ENCODE data around the gene EPB42. TPM values are rescaled to one million over a fixed set of nuclear protein-coding genes. Genes with fewer than 3 reads are reported as not detected.

EPB42 gene
- total and polyA plus RNA-seq, 2 donors from 2014 or later: not detected

GRCh38 chr15:43151688-43152087 is 69.1 kb downstream of the EPB42 start:
- Histone ChIP-seq H3K4me3 (ENCODE audit: low read length in 3 of 3) (no peak overlapping the region), H3K9ac (ENCODE audit: low read length in 3 of 3) (no peak overlapping the region), H3K9me3 (ENCODE audit: control insufficient read depth in 2 of 3, insufficient read depth in 1 of 3, low read length in 3 of 3) (no peaks in the 10 kb centered on the region), H3K36me3 (ENCODE audit: control insufficient read depth in 2 of 3, insufficient read depth in 3 of 3, low read length in 3 of 3) (peaks cover 2 to 32% (median 12%) of the 10 kb centered on the region in 3 donors), H3K27me3 (ENCODE audit: control insufficient read depth, insufficient read depth, low read length) (no peaks in the 10 kb centered on the region), H3K4me1 (ENCODE audit: control insufficient read depth in 2 of 3, insufficient read depth in 2 of 3, low read depth in 1 of 3, low read length in 3 of 3) (no peaks in the 10 kb centered on the region), H3K27ac (ENCODE audit: low read depth in 2 of 2, low read length in 2 of 2) (no peak overlapping the region)
- DNase-seq (no peak), FAIRE-seq (no peak)
- intact Hi-C loops (cut with DNase I): no loop called here
- no peak for TF ChIP-seq CTCF (IDR thresholded peaks at IDR 0.05; ENCODE audit: borderline replicate concordance, extremely low read depth, insufficient read depth)

DNA sequence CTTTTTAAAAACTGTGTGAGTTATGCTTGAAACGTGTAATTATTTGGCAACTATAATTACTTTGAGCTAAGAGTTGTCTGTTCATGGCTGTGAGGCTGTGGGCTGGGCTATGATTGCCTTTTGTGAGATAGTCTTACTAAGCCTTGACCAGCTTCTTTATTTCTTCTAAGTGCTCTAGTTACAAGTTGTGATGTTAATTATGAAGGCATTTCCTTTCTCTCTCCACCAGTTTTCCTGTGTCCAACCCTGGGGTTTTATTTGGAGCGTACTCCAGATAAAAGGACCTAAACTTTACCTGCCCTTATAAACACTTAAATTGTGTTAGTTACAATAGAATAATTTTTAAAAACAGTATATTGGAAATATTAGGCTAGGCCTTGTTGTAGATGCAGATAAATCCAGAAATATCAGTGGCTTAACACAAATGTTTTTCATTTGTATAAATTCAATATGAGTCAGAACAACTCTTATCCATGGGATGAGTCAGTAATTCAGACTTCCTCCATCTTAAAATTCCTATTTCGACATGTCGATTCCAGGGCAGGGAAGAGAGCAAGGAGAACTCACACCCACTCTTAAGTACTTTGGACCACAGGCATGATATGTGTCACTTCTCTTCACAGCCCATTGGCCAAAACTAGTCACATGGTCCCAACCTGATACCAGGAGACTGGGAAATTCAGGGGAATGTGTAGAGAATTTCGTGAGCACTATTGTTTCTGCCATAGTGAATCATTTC is 70.5 kb downstream of the EPB42 start:
- intact Hi-C loops (cut with DNase I): no loop called here
- Histone ChIP-seq H3K27ac (ENCODE audit: low read depth in 2 of 2, low read length in 2 of 2) (no peak overlapping the region), H3K9me3 (ENCODE audit: control insufficient read depth in 2 of 3, insufficient read depth in 1 of 3, low read length in 3 of 3) (no peaks in the 10 kb centered on the region), H3K36me3 (ENCODE audit: control insufficient read depth in 2 of 3, insufficient read depth in 3 of 3, low read length in 3 of 3) (peaks cover 2 to 34% (median 12%) of the 10 kb centered on the region in 3 donors), H3K9ac (ENCODE audit: low read length in 3 of 3) (no peak overlapping the region), H3K27me3 (ENCODE audit: control insufficient read depth, insufficient read depth, low read length) (no peaks in the 10 kb centered on the region), H3K4me1 (ENCODE audit: control insufficient read depth in 2 of 3, insufficient read depth in 2 of 3, low read depth in 1 of 3, low read length in 3 of 3) (no peaks in the 10 kb centered on the region), H3K4me3 (ENCODE audit: low read length in 3 of 3) (no peak overlapping the region)
- DNase-seq (no peak), FAIRE-seq (no peak)
- TF ChIP-seq CTCF (IDR thresholded peaks at IDR 0.05; ENCODE audit: borderline replicate concordance, extremely low read depth, insufficient read depth): no peak

Other genes with a start within 250 kb of the EPB42 start
- gene UBR1, start 115.0 kb downstream of the EPB42 start, total RNA-seq: 36.9 TPM
- 6.0 TPM for gene UBR1, start 115.0 kb downstream of the EPB42 start, polyA plus RNA-seq (ENCODE audit: insufficient read depth, low read depth, low replicate concordance)
- 31.2 TPM for gene TMEM62, start 87.4 kb downstream of the EPB42 start, total RNA-seq
- gene TMEM62, start 87.4 kb downstream of the EPB42 start, polyA plus RNA-seq (ENCODE audit: insufficient read depth, low read depth, low replicate concordance): 14.7 TPM
- gene CCNDBP1, start 35.6 kb downstream of the EPB42 start, total RNA-seq: 56.8 TPM
- gene CCNDBP1, start 35.6 kb downstream of the EPB42 start, polyA plus RNA-seq (ENCODE audit: insufficient read depth, low read depth, low replicate concordance): 64.3 TPM
- not detected for gene TGM5, start 45.9 kb upstream of the EPB42 start, total RNA-seq
- gene TGM5, start 45.9 kb upstream of the EPB42 start, polyA plus RNA-seq (ENCODE audit: insufficient read depth, low read depth, low replicate concordance): not detected
- not detected for gene TGM7, start 81.2 kb upstream of the EPB42 start, total RNA-seq
- gene TGM7, start 81.2 kb upstream of the EPB42 start, polyA plus RNA-seq (ENCODE audit: insufficient read depth, low read depth, low replicate concordance): not detected
- 12.7 TPM for gene LCMT2, start 109.6 kb upstream of the EPB42 start, total RNA-seq
- 5.8 TPM for gene LCMT2, start 109.6 kb upstream of the EPB42 start, polyA plus RNA-seq (ENCODE audit: insufficient read depth, low read depth, low replicate concordance)
- 22.1 TPM for gene ZSCAN29, start 150.0 kb upstream of the EPB42 start, total RNA-seq
- 3.2 TPM for gene ZSCAN29, start 150.0 kb upstream of the EPB42 start, polyA plus RNA-seq (ENCODE audit: insufficient read depth, low read depth, low replicate concordance)
- 12.9 TPM for gene TUBGCP4, start 150.1 kb upstream of the EPB42 start, total RNA-seq
- 2.7 TPM for gene TUBGCP4, start 150.1 kb upstream of the EPB42 start, polyA plus RNA-seq (ENCODE audit: insufficient read depth, low read depth, low replicate concordance)